Measurements from ENCODE around the gene DCLRE1A. TPM values are rescaled to one million over a fixed set of nuclear protein-coding genes. Genes with fewer than 3 reads are reported as not detected.

DCLRE1A gene
- total and polyA plus RNA-seq, 10 of the 15 experiments (the other 5 are each of a cell fraction or from before 2014, with no cell fraction given), result 4.8 to 29.8 (median 14.0) TPM

GRCh38 chr10:113856563-113856962, 2.7 kb upstream of the DCLRE1A start (continued):
- TF ChIP-seq CBX5 (IDR thresholded peaks at IDR 0.05; ENCODE audit: low read depth) (no peak), BCLAF1 (IDR thresholded peaks at IDR 0.05) (no peak), RAD51 (IDR thresholded peaks at IDR 0.05) (no peak), FOXK2 (IDR thresholded peaks at IDR 0.05) (no peak), BMI1 (IDR thresholded peaks at IDR 0.05; ENCODE audit: borderline replicate concordance) (no peak), HDAC2 (IDR thresholded peaks at IDR 0.05) (no peak), GATAD2B (conservative IDR thresholded peaks at IDR 0.05; ENCODE audit: low read depth) (no peak), ATF2 (IDR thresholded peaks at IDR 0.05; ENCODE audit: low read length) (no peak), SMARCA5 (IDR thresholded peaks at IDR 0.05) (no peak), MEF2B (IDR thresholded peaks at IDR 0.05; ENCODE audit: partially characterized antibody, poor library complexity, severe bottlenecking) (peak; percentile 84), PML (IDR thresholded peaks at IDR 0.05; ENCODE audit: low read length) (no peak), JUNB (IDR thresholded peaks at IDR 0.05) (peak; percentile 86), SRF (IDR thresholded peaks at IDR 0.05; ENCODE audit: low read depth in 2 of 2, low read length in 2 of 2) (no peak), KAT2A (conservative IDR thresholded peaks at IDR 0.05; ENCODE audit: control insufficient read depth, low read depth, low read length) (no peak), BCL11A (IDR thresholded peaks at IDR 0.05; ENCODE audit: low read depth, low read length) (no peak), NRF1 (conservative IDR thresholded peaks at IDR 0.05; ENCODE audit: low read depth, low read length) (no peak), CEBPZ (IDR thresholded peaks at IDR 0.05; ENCODE audit: low read depth, low read length) (no peak), ATF7 (IDR thresholded peaks at IDR 0.05; ENCODE audit: low read depth) (no peak), CEBPB (IDR thresholded peaks at IDR 0.05; ENCODE audit: borderline replicate concordance in 1 of 2, low read depth in 2 of 2, low read length in 2 of 2) (no peak), ZNF217 (IDR thresholded peaks at IDR 0.05) (no peak), ZBTB40 (IDR thresholded peaks at IDR 0.05; ENCODE audit: borderline replicate concordance) (peak; percentile 91; the same call in 1 of the 2 replicates)

Data from GM12878 (cell line).